Endodermal cell (in vitro differentiated cells): ENCODE measurements around the gene SLC16A3. TPM values are rescaled to one million over a fixed set of nuclear protein-coding genes. Genes with fewer than 3 reads are reported as not detected.

Experiments used
- DNase-seq: peaks from one replicate; pipeline ENCODE4 v3.0.0-alpha.2; 2017
- H3K27ac ChIP-seq: 2 replicates; pipeline ENCODE4 v1.5.1; 2013; ENCODE audit warnings: mild to moderate bottlenecking, low read depth, low read length, moderate library complexity
- H3K27me3 ChIP-seq: 2 replicates; pipeline ENCODE4 v1.6.1; 2013; ENCODE audit warnings: mild to moderate bottlenecking, low read length, moderate library complexity; ENCODE audit not compliant: insufficient read depth, control insufficient read depth, poor library complexity, severe bottlenecking
- H3K36me3 ChIP-seq: 2 replicates; pipeline ENCODE4 v1.7.0; 2013; ENCODE audit warnings: mild to moderate bottlenecking, low read length, moderate library complexity; ENCODE audit not compliant: control insufficient read depth, insufficient read depth
- H3K4me1 ChIP-seq: one replicate; pipeline ENCODE4 v1.7.0; 2013; ENCODE audit warnings: low read length; ENCODE audit not compliant: control insufficient read depth, insufficient read depth
- H3K4me3 ChIP-seq: 2 replicates; pipeline ENCODE4 v1.5.1; 2013; ENCODE audit warnings: mild to moderate bottlenecking, low read length, moderate library complexity
- H3K9ac ChIP-seq: 2 replicates; pipeline ENCODE4 v1.6.1; 2013; ENCODE audit warnings: mild to moderate bottlenecking, low read length, moderate library complexity; ENCODE audit not compliant: poor library complexity, severe bottlenecking; ENCODE audit errors: extremely low read depth
- H3K9me3 ChIP-seq: 2 replicates; pipeline ENCODE4 v1.6.1; 2013; ENCODE audit warnings: mild to moderate bottlenecking, low read length, moderate library complexity; ENCODE audit not compliant: control insufficient read depth
- H3K27ac Mint-ChIP-seq: 2 replicates; pipeline ENCODE4 v1.8.0; 2020; ENCODE audit warnings: mixed read lengths
- H3K27me3 Mint-ChIP-seq: 2 replicates; pipeline ENCODE4 v1.8.0; 2021; ENCODE audit warnings: mild to moderate bottlenecking, mixed read lengths; ENCODE audit not compliant: insufficient read depth
- H3K36me3 Mint-ChIP-seq: 2 replicates; pipeline ENCODE4 v1.8.0; 2020; ENCODE audit warnings: low read depth, mixed read lengths
- H3K4me1 Mint-ChIP-seq: 2 replicates; pipeline ENCODE4 v1.8.0; 2020; ENCODE audit warnings: mixed read lengths
- H3K4me3 Mint-ChIP-seq: 2 replicates; pipeline ENCODE4 v1.8.0; 2020; ENCODE audit warnings: mild to moderate bottlenecking, moderate library complexity, mixed read lengths
- H3K9me3 Mint-ChIP-seq: 2 replicates; pipeline ENCODE4 v1.8.0; 2020; ENCODE audit warnings: mild to moderate bottlenecking, mixed read lengths
- CTCF ChIP-seq: fragments of 200-600 bp; sonication (generic); conservative IDR thresholded peaks from 2 replicates; pipeline ENCODE4 v1.5.0; 2021; ENCODE audit warnings: antibody characterized with exemption, mild to moderate bottlenecking
- WGBS, 2 experiments: methylation state at CpG; one replicate each; pipeline versions ENCODE4 v1.1.5 to v1.1.7; 2013; ENCODE audit warnings: missing lambda C conversion rate in 2 of 2, mixed read lengths in 1 of 2; ENCODE audit not compliant: insufficient coverage in 1 of 2, insufficient read length in 1 of 2; 5-methylcytosine and 5-hydroxymethylcytosine counted together
- total RNA-seq, 2 donors: library from RNA; stranded (reverse); fragmentation: NEBNext Ultra II Directional in 1 of 2; extraction: Animal tissue kit (Norgen Biotek cat#: 25700) in 1 of 2; gene quantifications; 2 replicates in 1 of 2; 3 replicates in 1 of 2; pipeline ENCODE4 v1.2.1, GENCODE V29; 2021

SLC16A3 gene
- total RNA-seq, 2 donors from 2014 or later: 31.8 to 39.7 TPM

- H3K9me3 ChIP-seq: no peaks in the 10 kb centered on the region
- Mint-ChIP-seq H3K4me1 (peaks cover 5% of the 10 kb centered on the region), H3K9me3 (no peaks in the 10 kb centered on the region), H3K36me3 (no peaks in the 10 kb centered on the region), H3K27ac (no peak within 1 kb of the TSS), H3K27me3 (peaks cover 15% of the 10 kb centered on the region), H3K4me3 (peak within 1 kb of the TSS; percentile 59)
- H3K27me3 ChIP-seq: no peaks in the 10 kb centered on the region
- 1% methylated on average over 23 to 116 of the region's 116 CpGs for WGBS, 2 experiments
- no peak within 1 kb of the TSS for H3K27ac ChIP-seq
- no peaks in the 10 kb centered on the region for H3K4me1 ChIP-seq
- peak; percentile 93 for DNase-seq
- TF ChIP-seq CTCF: no peak
- peak within 1 kb of the TSS; percentile 66 for H3K9ac ChIP-seq
- no peaks in the 10 kb centered on the region for H3K36me3 ChIP-seq
- peak within 1 kb of the TSS; percentile 83 for H3K4me3 ChIP-seq
Observed at GRCh38 chr17:82212331-82213250, 16.3 kb upstream of the SLC16A3 start, which contains the start of gene CCDC57. Gene CCDC57 (minus strand): TSS chr17:82212842. CDS start chr17:82201944, 10,898 bp downstream.

- DNase-seq: peak; percentile 81
- H3K27me3 Mint-ChIP-seq: peaks cover 15% of the 10 kb centered on the region
- 17 to 22% methylated on average over 13 to 35 of the region's 37 CpGs for WGBS, 2 experiments
- H3K9me3 Mint-ChIP-seq: no peaks in the 10 kb centered on the region
- H3K4me3 Mint-ChIP-seq: peak overlapping the region; percentile 59
- no peaks in the 10 kb centered on the region for H3K36me3 Mint-ChIP-seq
- no peak for TF ChIP-seq CTCF
- H3K4me3 ChIP-seq: peak overlapping the region; percentile 83
- H3K9me3 ChIP-seq: no peaks in the 10 kb centered on the region
- H3K9ac ChIP-seq: peak overlapping the region; percentile 66
- H3K4me1 Mint-ChIP-seq: peaks cover 5% of the 10 kb centered on the region
- no peak overlapping the region for H3K27ac Mint-ChIP-seq
- no peaks in the 10 kb centered on the region for H3K36me3 ChIP-seq
- H3K4me1 ChIP-seq: no peaks in the 10 kb centered on the region
- no peaks in the 10 kb centered on the region for H3K27me3 ChIP-seq
- no peak overlapping the region for H3K27ac ChIP-seq
Observed at GRCh38 chr17:82213251-82214011, 15.4 kb upstream of the SLC16A3 start.

GRCh38 chr17:82214012-82214628 lies 14.7 kb upstream of the SLC16A3 start:
- no peak for DNase-seq
- H3K9ac ChIP-seq: no peak overlapping the region

More at GRCh38 chr17:82214012-82214628, 14.7 kb upstream of the SLC16A3 start:
- Histone ChIP-seq H3K4me3 (no peak overlapping the region), H3K27ac (no peak overlapping the region), H3K36me3 (no peaks in the 10 kb centered on the region), H3K9me3 (no peaks in the 10 kb centered on the region), H3K4me1 (no peaks in the 10 kb centered on the region), H3K27me3 (no peaks in the 10 kb centered on the region)
- Mint-ChIP-seq H3K36me3 (no peaks in the 10 kb centered on the region), H3K9me3 (no peaks in the 10 kb centered on the region), H3K4me1 (peaks cover 5% of the 10 kb centered on the region), H3K4me3 (peak overlapping the region; percentile 59), H3K27ac (no peak overlapping the region), H3K27me3 (peaks cover 15% of the 10 kb centered on the region)
- WGBS, 2 experiments: 91 to 93% methylated on average over 7 to 11 of the region's 11 CpGs
- TF ChIP-seq CTCF: no peak
